GM12872 (cell line): ENCODE results near the gene DCAF5.

Experiments used
- TF ChIP-seq, protein P1 (sequence below): IDR thresholded peaks from 3 replicates; pipeline ENCODE4 v1.5.1; 2011; ENCODE audit warnings: low read depth, mild to moderate bottlenecking, low read length, moderate library complexity; ENCODE audit not compliant: insufficient read depth

Gene DCAF5

DNA sequence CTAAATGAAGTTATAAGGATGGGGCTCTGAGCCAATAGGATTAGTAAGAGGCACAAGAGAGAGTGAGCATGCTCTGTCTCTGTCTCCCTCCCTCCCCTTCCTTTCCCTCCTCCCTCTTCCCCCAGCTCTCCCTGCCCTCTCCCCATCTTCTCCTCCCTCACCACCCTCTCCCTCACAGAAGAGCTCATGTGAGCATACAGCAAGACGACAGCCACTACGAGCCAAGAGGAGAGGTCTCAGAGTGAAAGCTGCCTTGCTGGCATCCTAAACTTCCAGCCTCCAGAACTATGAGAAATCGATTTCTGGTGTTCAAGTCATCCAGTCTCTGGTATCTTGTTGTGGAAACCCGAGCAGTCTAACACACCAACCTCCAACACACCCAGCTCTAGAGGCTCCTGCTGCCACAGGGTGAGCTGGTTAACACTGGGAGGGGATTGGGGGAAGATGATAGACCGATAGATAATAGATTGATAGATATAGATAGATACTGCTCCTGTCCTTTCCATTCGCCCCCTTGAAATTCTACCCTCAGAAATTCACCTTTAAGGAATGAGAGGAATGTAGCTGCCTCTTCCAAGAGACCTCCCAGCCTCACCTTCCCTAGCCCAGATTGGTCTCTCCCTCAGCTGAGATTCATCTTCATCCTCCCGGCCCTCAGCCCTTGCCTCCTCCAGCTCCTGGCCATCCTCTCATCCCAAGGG is 148.0 kb downstream of the DCAF5 start:
- TF ChIP-seq, protein P1, sequence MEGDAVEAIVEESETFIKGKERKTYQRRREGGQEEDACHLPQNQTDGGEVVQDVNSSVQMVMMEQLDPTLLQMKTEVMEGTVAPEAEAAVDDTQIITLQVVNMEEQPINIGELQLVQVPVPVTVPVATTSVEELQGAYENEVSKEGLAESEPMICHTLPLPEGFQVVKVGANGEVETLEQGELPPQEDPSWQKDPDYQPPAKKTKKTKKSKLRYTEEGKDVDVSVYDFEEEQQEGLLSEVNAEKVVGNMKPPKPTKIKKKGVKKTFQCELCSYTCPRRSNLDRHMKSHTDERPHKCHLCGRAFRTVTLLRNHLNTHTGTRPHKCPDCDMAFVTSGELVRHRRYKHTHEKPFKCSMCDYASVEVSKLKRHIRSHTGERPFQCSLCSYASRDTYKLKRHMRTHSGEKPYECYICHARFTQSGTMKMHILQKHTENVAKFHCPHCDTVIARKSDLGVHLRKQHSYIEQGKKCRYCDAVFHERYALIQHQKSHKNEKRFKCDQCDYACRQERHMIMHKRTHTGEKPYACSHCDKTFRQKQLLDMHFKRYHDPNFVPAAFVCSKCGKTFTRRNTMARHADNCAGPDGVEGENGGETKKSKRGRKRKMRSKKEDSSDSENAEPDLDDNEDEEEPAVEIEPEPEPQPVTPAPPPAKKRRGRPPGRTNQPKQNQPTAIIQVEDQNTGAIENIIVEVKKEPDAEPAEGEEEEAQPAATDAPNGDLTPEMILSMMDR: no peak

DNA sequence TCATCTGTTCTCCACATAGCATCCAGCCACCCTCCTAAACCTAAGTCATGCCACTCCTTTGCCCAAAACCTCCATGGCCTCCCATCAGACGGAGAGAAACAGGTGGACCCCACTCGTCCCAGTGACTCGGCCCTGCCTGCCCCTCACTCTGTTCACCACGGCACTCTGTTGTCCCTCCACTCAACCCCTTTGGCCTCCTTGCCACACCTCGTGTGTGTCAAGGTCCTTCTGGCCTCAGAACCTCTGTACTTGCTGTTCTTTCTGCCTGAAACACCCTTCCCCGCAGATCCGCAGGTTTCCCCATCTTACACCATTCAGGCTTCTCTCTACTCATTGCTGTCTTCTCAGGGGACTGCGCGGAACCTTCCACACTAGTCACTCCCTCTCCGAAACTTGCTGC is 149.3 kb downstream of the DCAF5 start:
- TF ChIP-seq, protein P1: no peak

DNA sequence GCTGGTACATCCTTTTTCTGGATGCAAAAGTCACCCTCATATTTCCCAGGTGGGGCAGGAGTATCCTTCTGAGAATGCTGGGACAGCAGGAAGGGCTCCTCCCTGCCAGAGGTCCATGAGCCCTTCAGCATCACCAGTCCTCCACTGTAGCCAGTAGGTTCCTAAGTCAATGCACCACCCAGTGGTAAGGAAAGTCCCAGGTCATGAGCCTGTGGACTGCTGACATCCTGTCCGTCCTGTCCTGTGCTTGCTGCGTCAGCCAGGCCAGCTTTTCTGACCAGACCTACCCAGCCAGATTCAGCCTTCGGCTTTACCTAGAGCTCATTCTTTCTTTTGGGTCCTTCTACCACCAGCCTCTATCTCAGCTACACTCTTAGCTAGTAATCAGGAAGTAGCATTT is 150.8 kb downstream of the DCAF5 start:
- TF ChIP-seq, protein P1: no peak

DNA sequence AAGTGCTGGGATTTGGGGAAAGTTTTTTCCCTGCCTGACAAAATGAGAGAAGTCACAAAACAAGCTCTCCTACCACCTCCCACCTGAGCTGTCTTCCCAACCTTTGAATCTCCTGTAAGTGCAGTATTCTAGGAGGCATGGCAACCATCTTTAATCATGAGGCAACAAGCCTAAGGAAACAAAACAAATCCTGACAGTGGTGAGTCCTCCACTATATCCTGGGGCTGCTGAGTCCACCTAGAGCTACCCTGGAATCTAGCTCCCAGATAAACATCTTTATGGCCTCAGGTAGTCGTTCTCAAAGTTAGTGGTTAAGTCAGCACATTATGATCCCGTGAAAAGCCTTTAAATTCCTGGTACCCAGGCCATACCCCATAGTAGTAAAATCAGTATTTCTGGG is 151.5 kb downstream of the DCAF5 start:
- TF ChIP-seq, protein P1: no peak
